Progenitor cell of endocrine pancreas (in vitro differentiated cells): ENCODE results near the gene CFAP300. TPM values are rescaled to one million over a fixed set of nuclear protein-coding genes. Genes with fewer than 3 reads are reported as not detected.

Source experiments
- DNase-seq: peaks from one replicate; pipeline ENCODE4 v3.0.0; 2021; ENCODE audit warnings: low spot score; ENCODE audit not compliant: unreplicated experiment
- H3K27ac Mint-ChIP-seq: 2 replicates; pipeline ENCODE4 v1.8.0; 2021; ENCODE audit warnings: mild to moderate bottlenecking, moderate library complexity, mixed read lengths
- H3K27me3 Mint-ChIP-seq: 2 replicates; pipeline ENCODE4 v1.8.0; 2021; ENCODE audit warnings: mixed read lengths
- H3K36me3 Mint-ChIP-seq: 2 replicates; pipeline ENCODE4 v1.8.0; 2022; ENCODE audit warnings: mixed read lengths; ENCODE audit not compliant: insufficient read depth
- H3K4me1 Mint-ChIP-seq: 2 replicates; pipeline ENCODE4 v1.8.0; 2021; ENCODE audit warnings: low read depth, mixed read lengths
- H3K4me3 Mint-ChIP-seq: 2 replicates; pipeline ENCODE4 v1.8.0; 2021; ENCODE audit warnings: low read depth, mild to moderate bottlenecking, moderate library complexity, mixed read lengths
- H3K9me3 Mint-ChIP-seq: 2 replicates; pipeline ENCODE4 v1.8.0; 2021; ENCODE audit warnings: low read depth, mixed read lengths
- CTCF ChIP-seq: fragments of 200-600 bp; sonication (generic); IDR thresholded peaks from one replicate; pipeline ENCODE4 v1.5.0; 2021; ENCODE audit warnings: antibody characterized with exemption, mild to moderate bottlenecking; ENCODE audit not compliant: unreplicated experiment
- total RNA-seq: library from RNA; stranded (reverse); gene quantifications from 2 replicates; pipeline ENCODE4 v1.2.1, GENCODE V29; 2021

Gene CFAP300
- total RNA-seq, 1 donor from 2014 or later: 1.5 TPM

DNA sequence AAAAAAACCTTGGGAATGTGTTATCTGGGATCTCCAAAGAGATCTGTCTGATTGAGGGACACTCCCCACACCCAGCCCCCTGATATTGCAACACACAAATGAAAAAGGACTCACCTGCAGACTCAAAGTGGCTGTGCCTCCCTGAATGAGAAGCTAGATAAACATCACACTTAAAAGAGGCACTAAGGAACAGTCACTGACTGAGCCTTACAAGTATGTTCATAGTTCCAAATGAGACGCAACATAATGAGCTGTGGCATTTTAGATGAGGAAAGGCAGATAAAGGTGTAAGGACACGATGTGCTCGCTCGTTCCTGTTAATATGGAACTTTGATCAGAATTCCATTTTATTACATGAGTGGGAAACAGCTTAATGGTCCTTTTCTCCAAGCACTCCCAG is 21.0 kb upstream of the CFAP300 start:
- Mint-ChIP-seq H3K27me3 (peaks cover 11% of the 10 kb centered on the region), H3K9me3 (no peaks in the 10 kb centered on the region), H3K36me3 (no peaks in the 10 kb centered on the region), H3K4me3 (no peak overlapping the region), H3K27ac (no peak overlapping the region), H3K4me1 (peaks cover 4% of the 10 kb centered on the region)
- no peak for TF ChIP-seq CTCF
- no peak for DNase-seq

DNA sequence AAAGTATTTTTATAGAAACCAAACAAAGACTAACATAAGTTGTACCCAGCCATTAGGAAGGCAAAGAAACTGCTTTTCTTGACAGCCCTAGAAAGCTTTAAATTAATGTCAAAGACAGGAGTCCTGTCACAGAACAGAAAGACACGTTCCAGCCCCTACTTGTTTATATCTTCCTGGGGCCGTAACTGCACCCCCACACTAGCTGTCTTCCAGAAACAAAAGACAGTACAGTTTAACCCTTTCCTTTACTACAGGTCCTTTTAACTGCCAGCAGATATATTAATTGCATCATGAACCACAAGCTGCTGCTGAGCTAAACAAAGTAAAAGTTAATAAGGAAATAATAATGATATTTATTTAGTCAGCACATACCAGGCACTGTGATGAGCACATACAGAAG is 20.3 kb upstream of the CFAP300 start:
- Mint-ChIP-seq H3K27ac (no peak overlapping the region), H3K4me1 (peaks cover 4% of the 10 kb centered on the region), H3K9me3 (no peaks in the 10 kb centered on the region), H3K36me3 (no peaks in the 10 kb centered on the region), H3K4me3 (no peak overlapping the region), H3K27me3 (peaks cover 11% of the 10 kb centered on the region)
- no peak for DNase-seq
- no peak for TF ChIP-seq CTCF

DNA sequence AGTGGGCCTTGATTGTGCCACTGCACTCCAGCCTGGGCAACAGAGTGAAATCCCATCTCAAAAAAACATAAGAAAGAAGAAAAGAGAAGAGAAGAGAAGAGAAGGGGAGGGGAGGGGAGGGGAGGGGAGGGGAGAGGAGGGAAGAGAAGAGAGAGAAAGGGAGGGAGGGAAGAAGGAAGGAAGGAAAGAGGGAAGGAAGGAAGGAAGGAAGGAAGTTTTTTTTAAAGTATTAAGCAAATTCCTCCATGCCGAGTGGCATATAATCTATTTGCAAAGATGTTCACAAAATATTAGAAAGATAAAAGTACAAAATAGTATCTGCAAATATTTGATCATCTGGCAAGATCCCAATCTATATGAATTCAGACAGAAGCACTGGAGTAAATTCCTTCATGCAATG is 10.5 kb upstream of the CFAP300 start:
- DNase-seq: no peak
- Mint-ChIP-seq H3K4me3 (no peak overlapping the region), H3K4me1 (no peaks in the 10 kb centered on the region), H3K27ac (no peak overlapping the region), H3K36me3 (no peaks in the 10 kb centered on the region), H3K27me3 (no peaks in the 10 kb centered on the region), H3K9me3 (peaks cover 11% of the 10 kb centered on the region)
- no peak for TF ChIP-seq CTCF

- peaks cover 10% of the 10 kb centered on the region for H3K27me3 Mint-ChIP-seq
- peaks cover 1% of the 10 kb centered on the region for H3K4me1 Mint-ChIP-seq
- H3K27ac Mint-ChIP-seq: no peak overlapping the region
Measured at GRCh38 chr11:102046841-102047240, 396 bp upstream of the CFAP300 start.

GRCh38 chr11:102050927-102051575 is 3.8 kb downstream of the CFAP300 start:
- H3K36me3 Mint-ChIP-seq: no peaks in the 10 kb centered on the region
- no peak for DNase-seq
- peaks cover 6% of the 10 kb centered on the region for H3K4me1 Mint-ChIP-seq
- no peaks in the 10 kb centered on the region for H3K9me3 Mint-ChIP-seq
- no peak for TF ChIP-seq CTCF
- no peak overlapping the region for H3K27ac Mint-ChIP-seq
- H3K4me3 Mint-ChIP-seq: no peak overlapping the region
- peaks cover 10% of the 10 kb centered on the region for H3K27me3 Mint-ChIP-seq

More at GRCh38 chr11:102046841-102047240, 396 bp upstream of the CFAP300 start:
- no peak for DNase-seq
- Mint-ChIP-seq H3K9me3 (no peaks in the 10 kb centered on the region), H3K4me3 (peak overlapping the region; percentile 79), H3K36me3 (no peaks in the 10 kb centered on the region)
- no peak for TF ChIP-seq CTCF
